ENCODE results near the gene SAFB. TPM values are rescaled to one million over a fixed set of nuclear protein-coding genes. Genes with fewer than 3 reads are reported as not detected.
A peak's percentile ranks its signal among the peaks of the same experiment; 100 is the strongest.

The SAFB gene
- 88.2 and 97.1 TPM in 2 replicates for total RNA-seq
- long read RNA-seq, transcript SAFB-211 (21 exons, 3,014 nt): major isoform, 105 of 331 reads
- long read RNA-seq, transcript SAFB-205 (21 exons, 2,842 nt): minor isoform, 87 of 331 reads
- long read RNA-seq, transcript SAFB-201 (21 exons, 3,042 nt): minor isoform, 31 of 331 reads
- long read RNA-seq, partial matches to known transcripts: 37 of 331 reads
- long read RNA-seq, other reads (novel, unspliced or antisense): 70 of 331 reads

- Mint-ChIP-seq H3K4me1 (ENCODE audit: unreplicated experiment) (peaks cover 44% of the 10 kb centered on the region), H3K36me3 (ENCODE audit: unreplicated experiment) (peaks cover 26% of the 10 kb centered on the region), H3K27me3 (ENCODE audit: unreplicated experiment) (no peaks in the 10 kb centered on the region)
These were observed at the start of gene SAFB, which contains the start of gene SAFB2 for GRCh38 chr19:5622465-5623396. SAFB (plus strand) TSS chr19:5623083; CDS start chr19:5623206, 123 bp downstream. SAFB2 (minus strand) TSS chr19:5622776; CDS start chr19:5622715, 61 bp downstream.

GRCh38 chr19:5575590-5575989, 47.3 kb upstream of the SAFB start:
- Mint-ChIP-seq H3K4me3 (ENCODE audit: unreplicated experiment) (no peak overlapping the region), H3K27ac (ENCODE audit: unreplicated experiment) (peak overlapping the region; percentile 62), H3K9me3 (ENCODE audit: unreplicated experiment) (no peaks in the 10 kb centered on the region), H3K36me3 (ENCODE audit: unreplicated experiment) (no peaks in the 10 kb centered on the region), H3K4me1 (ENCODE audit: unreplicated experiment) (peaks cover 45% of the 10 kb centered on the region), H3K27me3 (ENCODE audit: unreplicated experiment) (no peaks in the 10 kb centered on the region)
- DNase-seq (ENCODE audit: extremely low spot score, unreplicated experiment): no peak
- TF ChIP-seq CTCF (IDR thresholded peaks at IDR 0.05): no peak

More at GRCh38 chr19:5622465-5623396, at the start of gene SAFB, which contains the start of gene SAFB2:
- no peak for TF ChIP-seq CTCF (IDR thresholded peaks at IDR 0.05)
- Mint-ChIP-seq H3K27ac (ENCODE audit: unreplicated experiment) (peak within 1 kb of the TSS; percentile 100), H3K9me3 (ENCODE audit: unreplicated experiment) (no peaks in the 10 kb centered on the region), H3K4me3 (ENCODE audit: unreplicated experiment) (peak within 1 kb of the TSS; percentile 100)
- peak; percentile 100 for DNase-seq (ENCODE audit: extremely low spot score, unreplicated experiment)

- no peaks in the 10 kb centered on the region for H3K27me3 Mint-ChIP-seq (ENCODE audit: unreplicated experiment)
- DNase-seq (ENCODE audit: extremely low spot score, unreplicated experiment): peak; percentile 91
- TF ChIP-seq CTCF (IDR thresholded peaks at IDR 0.05): peak; percentile 100
- no peak overlapping the region for H3K27ac Mint-ChIP-seq (ENCODE audit: unreplicated experiment)
- peaks cover 40% of the 10 kb centered on the region for H3K4me1 Mint-ChIP-seq (ENCODE audit: unreplicated experiment)
- H3K36me3 Mint-ChIP-seq (ENCODE audit: unreplicated experiment): peaks cover 2% of the 10 kb centered on the region
- H3K9me3 Mint-ChIP-seq (ENCODE audit: unreplicated experiment): no peaks in the 10 kb centered on the region
- H3K4me3 Mint-ChIP-seq (ENCODE audit: unreplicated experiment): no peak overlapping the region
These were observed 44.6 kb upstream of the SAFB start for GRCh38 chr19:5578097-5578846.

GRCh38 chr19:5579286-5579685, 43.6 kb upstream of the SAFB start:
- no peaks in the 10 kb centered on the region for H3K27me3 Mint-ChIP-seq (ENCODE audit: unreplicated experiment)
- no peak for DNase-seq (ENCODE audit: extremely low spot score, unreplicated experiment)
- H3K4me3 Mint-ChIP-seq (ENCODE audit: unreplicated experiment): no peak overlapping the region

More at GRCh38 chr19:5579286-5579685, 43.6 kb upstream of the SAFB start:
- no peak for TF ChIP-seq CTCF (IDR thresholded peaks at IDR 0.05)
- H3K4me1 Mint-ChIP-seq (ENCODE audit: unreplicated experiment): peaks cover 40% of the 10 kb centered on the region
- no peaks in the 10 kb centered on the region for H3K9me3 Mint-ChIP-seq (ENCODE audit: unreplicated experiment)
- peaks cover 2% of the 10 kb centered on the region for H3K36me3 Mint-ChIP-seq (ENCODE audit: unreplicated experiment)
- H3K27ac Mint-ChIP-seq (ENCODE audit: unreplicated experiment): no peak overlapping the region

Data from osteocyte (in vitro differentiated cells).